ENCODE data around the gene CADPS2.

GRCh38 chr7:122727759-122728158 is 158.5 kb downstream of the CADPS2 start:
- TF ChIP-seq POLR2A (IDR thresholded peaks at IDR 0.05): no peak
- TF ChIP-seq CTCF (IDR thresholded peaks at IDR 0.05): no peak

Measured in right lobe of liver (tissue), 4 donors.